Activated naive CD8-positive, alpha-beta T cell treated with anti-CD3 and anti-CD28 coated beads, Interleukin-2, amount 10 ng/mL, durations not matched to agents 7 days and 5 days (primary cell): ENCODE measurements around the gene KCTD19. TPM values are rescaled to one million over a fixed set of nuclear protein-coding genes. Genes with fewer than 3 reads are reported as not detected.

Experiments
- ATAC-seq: fragments of 150-1000 bp; cut with Tn5 transposase; one replicate; pipeline ENCODE4 v1.10.0; 2021; ENCODE audit warnings: low read depth, moderate library complexity
- POLR2A ChIA-PET: fragments of 350-600 bp; sonication (Branson Sonifier 250); formaldehyde crosslinking; loops from one replicate; lab custom pipeline; 2021; ENCODE audit warnings: antibody characterized with exemption; lab: Charles Lee
- DNase-seq: peaks from one replicate; pipeline ENCODE4 v3.0.0; 2021
- H3K27ac Mint-ChIP-seq: one replicate; pipeline ENCODE4 v1.8.0; 2022; ENCODE audit warnings: mild to moderate bottlenecking, mixed read lengths
- H3K27me3 Mint-ChIP-seq: one replicate; pipeline ENCODE4 v1.8.0; 2022; ENCODE audit warnings: mild to moderate bottlenecking, moderate library complexity, mixed read lengths
- H3K36me3 Mint-ChIP-seq: one replicate; pipeline ENCODE4 v1.8.0; 2021; ENCODE audit warnings: mild to moderate bottlenecking, mixed read lengths
- H3K4me1 Mint-ChIP-seq: one replicate; pipeline ENCODE4 v1.8.0; 2021; ENCODE audit warnings: mixed read lengths
- H3K4me3 Mint-ChIP-seq: one replicate; pipeline ENCODE4 v1.8.0; 2022; ENCODE audit warnings: mild to moderate bottlenecking, moderate library complexity, mixed read lengths
- H3K9me3 Mint-ChIP-seq: one replicate; pipeline ENCODE4 v1.8.0; 2021; ENCODE audit warnings: mixed read lengths
- total RNA-seq, 2 experiments: library from RNA; stranded (reverse); gene quantifications; one replicate each; pipeline ENCODE4 v1.2.3, GENCODE V29; 2021

KCTD19 gene
- total RNA-seq, 2 experiments from 2014 or later, result 1.2 to 1.6 TPM

DNA sequence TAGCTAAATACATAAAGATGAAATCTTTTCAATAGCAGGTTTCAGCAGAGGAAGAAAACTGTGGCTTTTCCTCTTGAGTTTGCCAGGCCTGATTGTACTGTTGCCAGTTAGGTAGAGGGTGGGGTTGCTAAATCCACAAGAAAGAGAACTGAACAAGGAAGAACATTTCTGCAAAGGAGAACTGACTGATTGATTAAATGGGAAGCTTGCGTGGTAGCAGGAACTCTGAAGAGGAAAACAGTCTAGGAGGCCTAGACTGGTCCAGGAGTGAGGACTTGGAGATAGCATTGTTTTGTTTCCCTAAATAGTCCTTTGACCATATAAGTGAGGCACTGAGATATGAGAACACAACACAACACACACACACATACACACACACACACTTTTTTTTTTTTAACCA, 18.9 kb upstream of the KCTD19 start:
- no peak for ATAC-seq
- POLR2A ChIA-PET, result no interaction called here
- DNase-seq, result no peak
- Mint-ChIP-seq H3K36me3 (no peaks in the 10 kb centered on the region), H3K4me1 (no peaks in the 10 kb centered on the region), H3K27me3 (peaks cover 28% of the 10 kb centered on the region), H3K4me3 (no peak overlapping the region), H3K27ac (no peak overlapping the region), H3K9me3 (no peaks in the 10 kb centered on the region)

DNA sequence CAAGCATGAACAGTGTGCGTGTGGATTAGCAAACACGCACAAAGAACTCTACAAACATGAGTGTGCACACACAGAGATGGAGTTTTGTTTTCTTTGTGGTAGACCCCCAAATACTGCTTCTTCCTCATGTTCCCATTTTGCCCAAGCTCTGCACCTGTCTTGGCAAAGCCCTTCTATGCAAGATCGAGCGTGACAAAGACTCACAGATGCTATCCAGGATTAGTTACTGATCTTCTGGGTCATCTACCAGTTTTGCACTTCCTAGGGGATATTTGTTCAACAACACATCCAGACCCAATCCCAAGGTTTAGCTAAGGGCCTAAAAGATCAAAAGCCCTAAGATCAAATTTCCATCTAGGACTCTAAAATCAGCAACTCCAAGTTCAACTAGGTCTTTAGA, 16.1 kb upstream of the KCTD19 start:
- Mint-ChIP-seq H3K4me3 (no peak overlapping the region), H3K27ac (no peak overlapping the region), H3K36me3 (no peaks in the 10 kb centered on the region), H3K4me1 (no peaks in the 10 kb centered on the region), H3K9me3 (no peaks in the 10 kb centered on the region), H3K27me3 (peaks cover 22% of the 10 kb centered on the region)
- DNase-seq (no peak), ATAC-seq (no peak)
- POLR2A ChIA-PET, result no interaction called here

DNA sequence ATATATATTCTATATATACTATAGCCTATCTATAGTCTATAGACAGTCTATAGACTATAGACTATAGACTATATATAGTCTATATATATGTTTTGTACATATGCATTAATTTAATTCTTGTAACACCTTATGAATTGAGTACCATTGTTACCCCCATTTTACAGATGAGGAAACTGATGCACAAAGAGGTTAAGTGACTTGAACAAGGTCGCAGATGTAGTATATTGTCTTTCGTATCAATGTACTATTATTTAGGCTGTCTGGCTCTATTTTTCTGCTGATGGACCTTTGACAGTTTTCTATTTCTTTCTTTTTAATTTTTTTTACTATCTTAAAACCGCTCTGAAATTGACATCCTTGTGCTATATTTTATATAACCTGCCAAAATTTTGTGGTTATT, 14.7 kb upstream of the KCTD19 start:
- no peaks in the 10 kb centered on the region for H3K4me1 Mint-ChIP-seq
- no peak for ATAC-seq
- no peak for DNase-seq
- POLR2A ChIA-PET, result no interaction called here
- no peak overlapping the region for H3K27ac Mint-ChIP-seq
- peaks cover 18% of the 10 kb centered on the region for H3K27me3 Mint-ChIP-seq
- H3K36me3 Mint-ChIP-seq, result no peaks in the 10 kb centered on the region
- no peak overlapping the region for H3K4me3 Mint-ChIP-seq
- H3K9me3 Mint-ChIP-seq, result no peaks in the 10 kb centered on the region

DNA sequence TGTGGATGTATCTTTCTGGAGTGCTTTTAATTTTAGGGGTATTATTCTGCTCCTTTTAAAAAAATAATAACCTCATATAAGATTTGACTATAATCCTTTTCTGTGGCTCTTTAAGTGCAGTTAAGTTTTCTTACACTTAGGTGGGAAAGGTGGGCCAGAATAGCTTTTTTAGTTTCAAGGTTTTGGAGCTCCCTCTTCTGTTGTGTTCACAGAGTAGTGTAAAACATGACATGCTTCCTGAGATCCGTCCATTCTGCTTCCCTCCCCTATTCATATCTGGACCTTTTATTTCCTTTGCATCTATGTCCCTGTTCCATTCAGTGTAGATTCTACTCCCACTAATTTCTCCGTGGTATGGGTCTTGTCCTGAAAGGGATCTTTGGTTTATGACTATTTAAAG, 12.9 kb upstream of the KCTD19 start:
- peaks cover 3% of the 10 kb centered on the region for H3K9me3 Mint-ChIP-seq
- peaks cover 13% of the 10 kb centered on the region for H3K27me3 Mint-ChIP-seq
- H3K4me3 Mint-ChIP-seq, result no peak overlapping the region
- no peak for DNase-seq
- ATAC-seq, result no peak
- POLR2A ChIA-PET, result no interaction called here
- H3K36me3 Mint-ChIP-seq, result no peaks in the 10 kb centered on the region
- no peak overlapping the region for H3K27ac Mint-ChIP-seq
- no peaks in the 10 kb centered on the region for H3K4me1 Mint-ChIP-seq

DNA sequence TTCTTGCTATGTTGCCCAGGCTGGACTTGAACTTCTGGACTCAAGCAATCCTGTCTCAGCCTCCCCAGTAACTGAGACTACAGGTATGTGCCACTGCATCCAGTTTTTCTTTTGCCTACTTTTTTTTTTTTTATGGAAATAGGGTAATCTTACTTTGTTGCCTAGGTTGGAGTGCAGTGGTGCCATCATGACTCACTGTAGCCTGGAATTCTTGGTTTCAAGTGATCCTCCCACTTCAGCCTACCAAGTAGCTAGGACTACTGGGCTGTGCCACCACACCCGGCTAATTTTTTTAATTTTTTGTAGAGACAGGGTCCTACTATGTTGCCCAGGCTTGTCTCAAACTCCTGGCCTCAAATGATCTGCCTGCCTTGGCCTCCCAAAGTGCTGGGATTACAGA, 10.1 kb upstream of the KCTD19 start:
- ATAC-seq (no peak), DNase-seq (no peak)
- Mint-ChIP-seq H3K4me1 (no peaks in the 10 kb centered on the region), H3K27ac (no peak overlapping the region), H3K27me3 (peaks cover 13% of the 10 kb centered on the region), H3K4me3 (no peak overlapping the region), H3K36me3 (no peaks in the 10 kb centered on the region), H3K9me3 (peaks cover 3% of the 10 kb centered on the region)
- POLR2A ChIA-PET, result no interaction called here

DNA sequence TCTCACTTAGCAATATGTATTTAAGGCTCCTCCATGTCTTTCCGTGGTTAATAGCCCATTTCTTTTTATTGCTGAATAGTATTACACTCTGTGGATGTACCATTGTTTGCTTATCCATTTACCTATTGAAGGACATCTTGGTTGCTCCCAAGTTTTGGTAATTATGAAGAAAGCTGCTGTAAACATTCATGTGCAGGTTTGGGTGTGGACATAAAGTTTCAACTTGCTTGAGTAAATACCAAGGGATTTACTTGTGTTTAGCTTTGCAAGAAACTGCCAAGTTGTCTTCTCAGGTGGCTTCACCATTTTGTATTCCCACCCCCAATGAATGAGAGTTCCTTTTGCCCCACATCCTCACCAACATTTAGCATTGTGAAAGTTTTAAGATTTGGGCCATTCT, 9.6 kb upstream of the KCTD19 start:
- H3K36me3 Mint-ChIP-seq, result no peaks in the 10 kb centered on the region
- no peaks in the 10 kb centered on the region for H3K4me1 Mint-ChIP-seq
- no peak overlapping the region for H3K4me3 Mint-ChIP-seq
- H3K27me3 Mint-ChIP-seq, result peaks cover 13% of the 10 kb centered on the region
- POLR2A ChIA-PET, result no interaction called here
- DNase-seq (no peak), ATAC-seq (no peak)
- no peak overlapping the region for H3K27ac Mint-ChIP-seq
- H3K9me3 Mint-ChIP-seq, result peaks cover 3% of the 10 kb centered on the region

DNA sequence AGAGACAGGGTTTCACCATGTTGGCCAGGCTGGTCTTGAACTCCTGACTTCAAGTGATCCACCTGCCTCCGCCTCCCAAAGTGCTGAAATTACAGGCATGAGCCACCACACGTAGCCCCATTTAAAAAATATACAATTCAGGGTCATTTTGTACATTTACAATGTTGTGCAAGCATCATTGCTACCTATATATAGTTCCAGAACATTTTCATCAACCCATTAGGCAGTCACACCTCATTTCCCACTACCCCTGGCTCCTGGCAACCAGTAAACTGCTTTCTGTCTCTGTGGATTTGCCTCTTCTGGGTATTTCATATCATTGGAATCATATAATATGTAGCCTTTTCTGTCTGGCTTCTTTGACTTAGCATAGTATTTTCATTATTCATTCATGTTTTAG, 6.8 kb upstream of the KCTD19 start:
- Mint-ChIP-seq H3K27ac (no peak overlapping the region), H3K4me3 (no peak overlapping the region), H3K4me1 (no peaks in the 10 kb centered on the region), H3K36me3 (no peaks in the 10 kb centered on the region), H3K27me3 (peaks cover 14% of the 10 kb centered on the region), H3K9me3 (peaks cover 3% of the 10 kb centered on the region)
- DNase-seq (no peak), ATAC-seq (no peak)
- POLR2A ChIA-PET, result no interaction called here

DNA sequence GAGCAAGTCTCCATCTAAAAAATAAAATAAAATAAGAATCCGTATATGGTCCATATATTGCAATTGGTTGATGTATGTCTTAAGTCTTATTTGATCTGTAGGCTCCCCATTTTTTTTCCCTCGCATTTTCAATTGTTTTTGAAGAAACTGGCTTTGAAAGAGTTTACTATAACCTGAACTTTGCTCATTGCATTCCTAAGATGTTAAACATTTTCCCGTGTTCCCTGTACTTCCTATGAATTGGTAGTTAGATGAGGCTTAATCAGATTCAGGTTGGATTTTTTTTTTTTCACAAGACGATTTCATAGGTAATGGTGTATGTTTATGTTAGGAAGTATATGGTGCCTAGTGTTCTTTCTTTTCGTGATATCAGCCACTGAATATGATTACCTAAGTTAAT, 3.4 kb upstream of the KCTD19 start:
- Mint-ChIP-seq H3K27ac (no peak overlapping the region), H3K27me3 (peaks cover 31% of the 10 kb centered on the region), H3K36me3 (no peaks in the 10 kb centered on the region), H3K9me3 (no peaks in the 10 kb centered on the region), H3K4me1 (peaks cover 9% of the 10 kb centered on the region), H3K4me3 (no peak overlapping the region)
- ATAC-seq, result no peak
- POLR2A ChIA-PET, result no interaction called here
- no peak for DNase-seq

DNA sequence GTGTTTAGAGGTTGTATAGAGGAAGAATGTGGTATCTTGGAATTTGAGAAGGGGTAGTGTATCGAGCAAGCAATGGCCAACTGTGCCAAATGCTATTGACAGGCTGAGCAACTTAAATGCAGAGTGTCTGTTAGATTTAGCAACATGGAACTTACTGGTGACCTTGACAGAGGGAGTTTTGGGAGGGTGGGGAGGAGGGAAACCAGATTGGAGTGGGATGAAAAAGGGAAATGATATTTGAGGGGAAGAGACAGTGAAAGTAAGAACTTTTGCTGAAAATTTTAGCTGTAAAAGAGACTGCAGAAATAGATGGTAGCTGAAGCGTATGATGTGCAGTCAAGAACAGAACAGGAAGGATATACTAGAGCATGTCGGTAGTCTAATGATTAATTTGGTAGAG, 1.2 kb upstream of the KCTD19 start:
- peaks cover 9% of the 10 kb centered on the region for H3K4me1 Mint-ChIP-seq
- no peaks in the 10 kb centered on the region for H3K9me3 Mint-ChIP-seq
- peaks cover 47% of the 10 kb centered on the region for H3K27me3 Mint-ChIP-seq
- ATAC-seq, result no peak
- no peaks in the 10 kb centered on the region for H3K36me3 Mint-ChIP-seq
- POLR2A ChIA-PET, result no interaction called here
- H3K4me3 Mint-ChIP-seq, result no peak overlapping the region
- no peak for DNase-seq
- no peak overlapping the region for H3K27ac Mint-ChIP-seq

DNA sequence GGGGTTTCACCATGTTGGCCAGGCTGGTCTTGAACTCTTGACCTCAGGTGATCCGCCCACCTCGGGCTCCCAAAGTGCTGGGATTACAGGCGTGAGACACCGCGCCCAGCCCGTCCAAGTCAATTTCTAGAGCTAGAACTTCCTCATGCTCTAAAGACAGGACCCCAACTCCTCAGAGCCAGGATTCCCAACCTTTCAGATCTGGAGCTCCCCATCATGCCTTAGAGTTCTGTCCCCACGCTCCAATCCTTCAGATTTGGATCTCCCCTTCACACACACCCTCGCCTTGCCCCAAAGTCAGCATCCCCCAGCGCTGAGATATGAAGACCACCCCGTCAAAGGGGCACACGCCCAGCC, 448 bp downstream of the KCTD19 start:
- peak overlapping the region; percentile 81 for H3K27ac Mint-ChIP-seq
- ATAC-seq (no peak), DNase-seq (no peak)
- no peaks in the 10 kb centered on the region for H3K36me3 Mint-ChIP-seq
- peaks cover 9% of the 10 kb centered on the region for H3K4me1 Mint-ChIP-seq
- peak overlapping the region; percentile 93 for H3K4me3 Mint-ChIP-seq
- peaks cover 55% of the 10 kb centered on the region for H3K27me3 Mint-ChIP-seq
- no peaks in the 10 kb centered on the region for H3K9me3 Mint-ChIP-seq
- POLR2A ChIA-PET, result interaction anchor here (0.9 kb wide), 1 partner anchor 31 kb away, joined by 5 read pairs; no protein-coding TSS in a partner anchor

DNA sequence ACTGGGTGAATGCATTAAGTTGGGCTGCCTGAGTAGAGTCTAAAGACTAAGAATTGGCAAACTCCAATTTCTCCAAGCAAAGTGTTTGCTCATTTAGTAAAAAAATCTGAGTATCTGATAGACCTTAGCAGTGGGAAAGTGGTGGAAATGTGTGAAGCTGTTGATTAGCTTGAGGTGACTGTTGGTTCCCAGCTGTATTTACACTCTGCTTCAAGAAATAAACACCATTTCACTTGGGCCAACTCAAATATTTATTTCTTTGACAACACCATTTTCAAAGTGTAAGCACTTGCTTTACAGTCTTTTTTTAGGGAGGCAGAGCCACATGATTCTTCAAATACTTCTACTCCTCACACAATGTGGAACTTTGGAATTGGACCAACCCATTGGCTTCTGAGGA, 8.7 kb downstream of the KCTD19 start:
- H3K9me3 Mint-ChIP-seq, result no peaks in the 10 kb centered on the region
- no peak for ATAC-seq
- peaks cover 33% of the 10 kb centered on the region for H3K27me3 Mint-ChIP-seq
- DNase-seq, result no peak
- POLR2A ChIA-PET, result no interaction called here
- H3K36me3 Mint-ChIP-seq, result peaks cover 1% of the 10 kb centered on the region
- H3K4me3 Mint-ChIP-seq, result no peak overlapping the region
- H3K4me1 Mint-ChIP-seq, result no peaks in the 10 kb centered on the region
- no peak overlapping the region for H3K27ac Mint-ChIP-seq

DNA sequence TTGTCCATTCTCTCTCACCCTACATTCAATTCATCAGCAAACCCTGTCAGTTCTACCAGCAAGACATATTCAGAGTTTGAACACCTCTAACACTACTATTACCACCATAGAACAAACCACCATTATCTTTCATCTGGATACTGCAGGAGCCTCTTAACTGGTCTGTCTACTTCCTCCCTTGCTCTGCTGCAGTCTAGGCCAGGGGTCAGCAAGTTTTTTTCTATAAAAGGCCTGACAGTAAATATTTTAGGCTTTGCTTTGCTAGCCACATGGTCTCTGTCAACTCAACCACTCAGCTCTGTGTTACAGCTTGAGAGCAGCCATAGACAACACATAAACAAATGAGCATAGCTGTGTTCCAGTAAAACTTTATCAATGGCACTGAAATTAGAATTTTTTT, 13.8 kb downstream of the KCTD19 start:
- DNase-seq (no peak), ATAC-seq (no peak)
- Mint-ChIP-seq H3K9me3 (no peaks in the 10 kb centered on the region), H3K36me3 (peaks cover 1% of the 10 kb centered on the region), H3K4me3 (no peak overlapping the region), H3K4me1 (peaks cover 20% of the 10 kb centered on the region), H3K27ac (peak overlapping the region; percentile 58), H3K27me3 (peaks cover 3% of the 10 kb centered on the region)
- POLR2A ChIA-PET, result no interaction called here

DNA sequence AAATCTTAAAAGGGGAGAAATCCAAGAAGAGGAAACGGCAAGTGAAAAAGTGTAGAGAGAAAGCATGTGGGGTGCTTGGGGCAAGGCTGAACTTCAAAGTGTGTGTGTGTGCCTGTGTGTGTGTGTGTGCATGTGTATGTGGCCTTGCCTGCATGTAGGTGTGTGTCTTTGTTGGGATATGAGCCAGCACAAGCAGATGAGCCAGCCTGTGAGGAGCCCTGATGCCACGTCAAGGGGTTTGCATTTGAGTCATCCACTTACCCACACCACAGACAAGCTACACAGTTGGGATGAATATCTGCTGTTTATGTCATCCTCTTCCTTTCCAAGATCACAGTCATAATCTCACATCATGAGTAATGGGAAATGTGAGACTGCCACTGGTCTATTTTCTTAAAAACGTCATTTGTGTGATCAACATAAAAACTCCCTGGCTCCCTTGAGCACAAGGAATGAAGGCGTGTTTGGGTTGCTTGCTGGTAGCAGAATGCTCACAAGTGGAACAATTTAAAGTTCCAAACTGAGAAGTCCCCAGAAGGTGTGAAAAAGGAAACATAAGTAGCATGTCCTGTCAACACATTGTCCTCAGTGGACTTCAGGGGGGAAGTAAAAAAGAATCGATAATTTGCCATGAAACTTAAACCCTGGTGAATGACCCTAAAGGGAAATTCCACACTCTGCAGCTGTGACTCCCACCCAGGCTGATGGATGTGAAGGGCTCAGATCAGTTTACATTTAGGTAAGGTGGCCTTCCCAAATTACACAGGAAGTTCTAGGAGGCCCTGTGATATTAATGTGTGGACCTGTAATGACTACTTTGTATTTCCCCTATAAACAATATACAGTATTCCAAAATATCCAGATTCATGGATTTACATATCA, 14.7 kb downstream of the KCTD19 start:
- H3K27ac Mint-ChIP-seq, result peak overlapping the region; percentile 54
- H3K27me3 Mint-ChIP-seq, result no peaks in the 10 kb centered on the region
- DNase-seq, result no peak
- H3K9me3 Mint-ChIP-seq, result no peaks in the 10 kb centered on the region
- peak; percentile 94 for ATAC-seq
- H3K4me1 Mint-ChIP-seq, result peaks cover 20% of the 10 kb centered on the region
- POLR2A ChIA-PET, result no interaction called here
- H3K4me3 Mint-ChIP-seq, result peak overlapping the region; percentile 23
- H3K36me3 Mint-ChIP-seq, result peaks cover 1% of the 10 kb centered on the region

DNA sequence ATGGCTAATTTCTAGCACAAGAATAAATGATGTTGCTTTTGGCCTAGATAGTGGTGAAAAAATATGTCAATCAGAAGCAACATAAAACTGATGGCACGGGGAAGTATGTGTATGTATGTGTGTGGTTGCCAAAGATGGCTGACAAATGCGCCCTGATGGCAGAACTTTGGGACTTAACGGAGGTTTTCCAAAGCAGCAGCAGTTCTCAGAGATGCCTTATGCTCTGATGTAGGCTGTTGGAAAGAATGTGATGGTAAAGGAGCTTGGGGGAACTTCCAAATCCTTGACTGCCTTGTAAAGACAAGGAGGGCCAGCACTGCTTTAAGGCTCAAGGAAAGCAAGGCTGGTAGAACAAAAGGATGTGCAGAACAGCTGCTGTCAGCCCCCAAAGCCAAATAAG, 16.0 kb downstream of the KCTD19 start:
- POLR2A ChIA-PET, result no interaction called here

More for the DNA sequence above, 16.0 kb downstream of the KCTD19 start:
- peaks cover 20% of the 10 kb centered on the region for H3K4me1 Mint-ChIP-seq
- H3K27me3 Mint-ChIP-seq, result peaks cover 4% of the 10 kb centered on the region
- DNase-seq (no peak), ATAC-seq (no peak)
- H3K27ac Mint-ChIP-seq, result no peak overlapping the region
- H3K4me3 Mint-ChIP-seq, result no peak overlapping the region
- H3K36me3 Mint-ChIP-seq, result peaks cover 1% of the 10 kb centered on the region
- no peaks in the 10 kb centered on the region for H3K9me3 Mint-ChIP-seq
